Thoracic aorta endothelial cell (primary cell): Measurements from ENCODE around the gene DHRS12. TPM values are rescaled to one million over a fixed set of nuclear protein-coding genes. Genes with fewer than 3 reads are reported as not detected.

Source experiments
- total RNA-seq: library from RNA; depleted of rRNA; stranded (reverse); fragments of >200 nt; gene quantifications from 2 replicates; pipeline ENCODE4 v1.2.3, GENCODE V29; 2012

The DHRS12 gene
- total RNA-seq, result 3.1 and 3.6 TPM in 2 replicates

GRCh38 chr13:51803422-51804294, at the start of gene DHRS12:
Gene DHRS12 (minus strand): TSS chr13:51804163. CDS start chr13:51799659, 4,504 bp downstream.

GRCh38 chr13:51844862-51845573, 41.1 kb upstream of the DHRS12 start, which contains the start of gene TMEM272:
Gene TMEM272 (minus strand): TSS chr13:51845177. CDS start chr13:51838530, 6,647 bp downstream.

Other genes starting within 250 kb of the DHRS12 start
- 4.1 and 4.3 TPM in 2 replicates for gene WDFY2, start 219.7 kb downstream of the DHRS12 start, total RNA-seq
- not detected in 2 replicates for gene TMEM272, start 41.0 kb upstream of the DHRS12 start, total RNA-seq
- not detected in 2 replicates for gene CCDC70, start 57.8 kb upstream of the DHRS12 start, total RNA-seq
- 4.8 and 5.6 TPM in 2 replicates for gene ATP7B, start 207.3 kb upstream of the DHRS12 start, total RNA-seq
- 25.4 and 30.9 TPM in 2 replicates for gene ALG11, start 208.2 kb upstream of the DHRS12 start, total RNA-seq
- gene UTP14C, start 220.5 kb upstream of the DHRS12 start, total RNA-seq, result 15.2 and 16.3 TPM in 2 replicates